Amygdala (tissue), 56 donors: ENCODE results near the gene CD14.
"Not testable (repeated sequence)": the region's sequence is repeated elsewhere in the genome, so short reads cannot be mapped to it uniquely, and the experiment has no call there.

Experiments
- DNase-seq, 56 donors: peaks; one replicate each; lab custom pipeline; 2025; lab: John Stamatoyannopoulos, UW

CD14 gene

DNA sequence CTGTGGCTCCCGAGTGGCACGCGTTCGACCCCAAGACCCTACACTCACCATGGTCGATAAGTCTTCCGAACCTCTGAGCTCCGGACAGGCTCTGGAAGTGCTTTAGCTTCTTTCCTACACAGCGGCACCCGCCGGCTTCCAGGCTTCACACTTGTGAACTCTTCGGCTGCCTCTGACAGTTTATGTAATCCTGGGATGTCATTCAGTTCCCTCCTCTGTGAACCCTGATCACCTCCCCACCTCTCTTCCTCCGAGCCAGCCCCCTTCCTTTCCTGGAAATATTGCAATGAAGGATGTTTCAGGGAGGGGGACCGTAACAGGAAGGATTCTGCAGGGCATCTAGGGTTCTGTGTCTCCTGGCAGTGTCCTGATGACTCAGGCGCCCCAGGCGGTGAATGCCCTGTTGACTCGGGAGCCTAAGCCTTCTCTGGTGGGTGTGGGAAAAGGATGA is at the start of gene CD14:
TSS of gene CD14 (minus strand) at position 155 of the 451 bp plus-strand sequence. CDS start at position 51, 104 bp downstream.
- DNase-seq = peak in 10 of 56 donors; percentile 10 to 53 (median 36)

DNA sequence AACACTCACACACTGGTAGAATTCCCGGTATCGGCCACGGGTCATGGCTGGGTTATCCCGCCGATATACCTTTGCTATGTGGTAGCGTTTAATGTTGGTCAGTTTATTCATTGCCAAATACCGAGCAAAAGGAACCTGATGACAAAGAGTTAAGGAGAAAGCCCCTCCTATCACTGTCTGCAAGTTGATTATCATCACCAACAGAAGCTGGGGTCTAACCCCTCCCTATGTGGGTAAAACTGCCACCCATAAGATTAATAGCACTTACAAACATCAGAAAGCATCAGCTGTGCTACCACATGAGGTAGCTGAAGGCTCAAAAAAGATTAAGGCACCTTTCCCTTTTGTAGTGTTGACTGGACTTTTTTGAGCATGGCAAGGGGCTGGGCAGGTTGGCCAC is 46.0 kb upstream of the CD14 start:
- DNase-seq = no peak

DNA sequence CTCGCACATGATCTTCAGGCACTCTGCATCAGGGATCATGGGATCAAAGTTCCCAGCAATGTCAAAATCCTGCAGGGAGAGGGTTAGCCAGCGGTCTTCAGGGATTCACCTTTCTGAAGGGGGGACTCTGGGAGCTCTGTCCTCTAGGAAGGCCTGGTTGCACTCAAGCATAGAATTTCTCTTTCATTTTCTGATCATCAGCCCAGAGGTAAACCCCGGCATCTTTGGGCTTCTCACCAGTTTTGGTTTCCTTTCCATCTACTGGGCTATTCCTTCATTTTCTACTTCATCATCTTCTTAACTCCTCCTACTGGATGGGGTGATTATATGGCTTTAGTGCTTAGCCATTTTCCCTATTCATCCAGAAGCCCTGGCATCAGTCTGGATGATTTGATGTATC is 45.0 kb upstream of the CD14 start:
- DNase-seq = no peak

- no peak for DNase-seq
Observed at GRCh38 chr5:140674629-140675028, 41.7 kb upstream of the CD14 start.

DNA sequence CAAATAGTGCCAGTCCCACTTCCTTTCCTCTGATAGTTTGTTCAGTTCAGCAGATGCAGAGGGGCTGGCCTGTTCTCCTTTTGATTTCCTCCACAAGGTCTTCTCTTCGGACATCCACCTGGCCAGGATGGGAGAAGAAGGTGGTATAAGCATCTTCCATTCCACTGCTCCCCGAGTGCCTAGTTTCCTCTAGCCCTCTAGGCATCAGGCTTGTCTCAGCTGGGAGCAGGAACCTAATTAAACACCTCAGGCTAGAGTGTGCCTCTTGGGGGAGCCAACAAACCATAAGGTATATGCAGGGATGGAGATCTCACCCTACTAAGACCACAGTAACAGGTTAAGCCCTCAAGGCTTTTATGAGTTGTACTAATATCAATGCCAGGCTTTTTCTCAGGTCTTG is 41.2 kb upstream of the CD14 start:
- DNase-seq = no peak

DNA sequence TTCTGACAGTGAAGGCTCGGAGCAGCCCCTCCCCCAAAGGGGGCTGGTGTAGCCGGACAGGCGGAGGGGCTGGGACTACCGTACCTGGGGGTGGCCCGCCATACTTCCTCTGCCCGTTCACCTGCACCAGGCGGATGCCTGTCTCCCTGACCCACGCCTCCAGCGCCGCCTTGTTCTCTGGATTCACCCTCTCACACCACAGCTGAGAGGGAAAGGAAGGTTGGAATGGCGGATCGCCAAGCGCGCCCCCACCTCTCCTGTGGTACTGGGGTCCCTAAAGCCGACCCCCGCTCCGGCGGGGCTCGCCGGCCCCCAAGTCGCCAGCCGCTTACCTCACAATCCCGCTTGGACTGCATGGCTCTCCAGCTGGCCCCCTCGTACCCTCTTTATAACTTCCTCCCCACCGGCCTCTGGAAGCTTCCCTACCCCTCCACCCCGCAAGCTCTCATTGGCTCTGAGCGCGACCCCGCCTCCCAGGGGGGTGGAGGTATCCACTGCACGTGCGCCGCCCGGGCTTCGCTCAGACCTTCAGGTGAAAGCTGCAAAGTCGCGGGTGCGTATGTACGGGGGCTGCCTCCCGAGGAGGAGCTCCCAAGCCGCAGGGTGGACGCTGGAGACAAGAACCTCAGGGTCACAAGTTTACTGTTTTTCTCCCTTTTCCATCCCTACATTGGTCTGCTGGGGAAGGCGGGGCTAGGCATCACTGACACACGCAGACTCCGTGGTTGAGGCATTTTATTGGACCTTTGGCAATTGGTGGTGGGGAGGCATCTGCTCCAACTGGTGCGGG is 40.4 kb upstream of the CD14 start, which contains the start of gene DND1:
TSS of gene DND1 (minus strand) at position 390 of the 790 bp plus-strand sequence. CDS start at position 356, 34 bp downstream.
- peak in 1 of 56 donors; percentile 9 for DNase-seq

DNA sequence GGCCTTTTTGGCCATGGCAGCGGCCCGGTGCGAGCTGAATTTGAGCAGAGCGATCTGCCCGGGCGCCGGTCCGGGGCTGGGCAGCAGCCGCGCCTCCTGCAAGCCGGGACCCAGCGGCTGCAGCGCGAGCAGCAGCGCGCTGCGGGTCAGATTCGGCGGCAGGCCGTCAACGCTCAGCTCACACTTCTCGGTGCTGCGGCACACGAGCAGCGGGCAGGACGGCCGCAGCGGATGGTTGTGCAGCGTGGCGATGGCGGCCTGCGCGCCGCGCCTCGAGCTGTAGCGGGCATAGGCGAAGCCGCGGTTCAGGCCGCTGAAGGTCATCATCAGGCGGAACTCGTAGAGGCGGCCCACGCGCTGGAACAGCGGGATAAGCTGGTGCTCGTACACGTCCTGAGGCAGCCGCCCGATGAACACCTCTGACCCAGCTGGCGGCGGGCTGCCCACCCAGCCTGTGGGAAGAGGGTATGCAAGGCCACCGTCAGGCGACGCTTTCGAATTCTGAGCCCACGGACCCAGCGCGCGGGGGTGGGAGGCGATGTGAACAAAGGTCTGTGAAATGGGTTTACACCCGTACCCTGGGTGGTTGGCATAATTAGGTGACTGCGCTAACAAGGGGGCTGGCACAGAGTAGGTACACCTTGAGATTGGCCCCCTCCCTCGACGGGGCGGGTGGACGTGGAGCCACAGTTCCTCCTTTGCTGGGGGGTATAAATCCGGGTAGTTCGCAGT is 39.6 kb upstream of the CD14 start:
- peak in 2 of 56 donors; percentile 7 to 12 for DNase-seq

GRCh38 chr5:140671472-140672125 is 38.6 kb upstream of the CD14 start:
- no peak for DNase-seq

DNA sequence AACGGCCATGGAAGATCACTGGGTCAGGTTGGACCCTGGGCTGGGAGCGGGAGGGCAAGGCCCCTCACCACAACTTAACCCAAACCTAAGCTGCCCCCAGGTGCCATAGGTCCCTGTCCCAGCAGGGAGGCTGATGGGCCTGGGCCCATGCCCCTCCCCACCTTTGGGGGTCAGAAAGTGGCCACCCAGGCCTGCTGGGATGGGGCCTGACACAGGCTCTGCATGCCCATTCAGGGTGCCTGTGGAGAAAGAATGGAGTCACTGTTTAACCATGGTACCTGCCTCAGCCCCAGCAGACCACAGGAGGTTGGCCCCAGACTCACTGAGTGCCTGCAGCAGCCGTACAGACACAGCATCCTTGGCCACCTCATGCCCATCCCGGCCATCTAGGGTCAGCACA is 38.1 kb upstream of the CD14 start:
- DNase-seq = not testable (repeated sequence)

- peak; percentile 64 to 97 (median 91) for DNase-seq
Observed at GRCh38 chr5:140664359-140665119, 31.6 kb upstream of the CD14 start, which contains the start of gene WDR55. Gene WDR55 (plus strand): TSS chr5:140664904. CDS start chr5:140664913, 9 bp downstream.

- DNase-seq = peak in 2 of 56 donors; percentile 37 to 45
Observed at GRCh38 chr5:140664030-140664358, 31.0 kb upstream of the CD14 start.

DNA sequence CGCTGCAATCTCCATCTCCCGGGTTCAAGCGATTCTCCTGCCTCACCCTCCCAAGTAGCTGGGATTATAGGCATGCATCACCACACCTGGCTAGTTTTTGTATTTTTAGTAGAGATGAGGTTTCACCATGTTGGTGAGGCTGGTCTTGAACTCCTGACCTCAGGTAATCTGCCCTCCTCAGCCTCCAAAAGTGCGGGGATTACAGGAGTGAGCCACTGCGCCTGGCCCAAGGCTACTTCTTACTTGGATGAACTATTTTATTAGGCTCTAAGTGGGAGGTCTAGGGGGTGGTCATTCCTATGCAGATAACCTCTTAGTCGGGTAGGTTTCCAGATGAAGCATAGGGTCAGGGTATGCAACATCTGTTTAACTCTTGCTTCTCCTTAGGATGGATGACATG is 27.4 kb upstream of the CD14 start:
- not testable (repeated sequence) for DNase-seq

- DNase-seq = no peak
Observed at GRCh38 chr5:140658870-140659269, 25.9 kb upstream of the CD14 start.

DNA sequence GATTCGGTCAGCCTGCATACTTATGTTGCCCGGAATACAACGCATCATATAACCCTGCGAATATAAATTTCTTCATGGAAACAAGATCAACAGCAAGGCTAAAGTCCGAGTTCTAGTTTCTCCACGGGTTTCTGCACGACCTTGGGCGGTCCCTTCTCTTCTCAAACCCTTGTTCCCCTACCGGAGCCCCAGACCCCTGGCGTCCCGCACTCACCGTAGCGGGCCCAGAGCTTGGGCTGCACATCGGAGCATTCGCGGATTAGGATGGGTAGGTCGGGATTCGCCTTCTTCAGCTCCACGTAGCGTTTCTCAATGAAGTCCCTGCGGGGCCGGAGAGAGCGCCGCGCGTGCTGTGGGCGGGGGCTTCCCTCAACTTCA is 14.1 kb upstream of the CD14 start:
- no peak for DNase-seq

DNA sequence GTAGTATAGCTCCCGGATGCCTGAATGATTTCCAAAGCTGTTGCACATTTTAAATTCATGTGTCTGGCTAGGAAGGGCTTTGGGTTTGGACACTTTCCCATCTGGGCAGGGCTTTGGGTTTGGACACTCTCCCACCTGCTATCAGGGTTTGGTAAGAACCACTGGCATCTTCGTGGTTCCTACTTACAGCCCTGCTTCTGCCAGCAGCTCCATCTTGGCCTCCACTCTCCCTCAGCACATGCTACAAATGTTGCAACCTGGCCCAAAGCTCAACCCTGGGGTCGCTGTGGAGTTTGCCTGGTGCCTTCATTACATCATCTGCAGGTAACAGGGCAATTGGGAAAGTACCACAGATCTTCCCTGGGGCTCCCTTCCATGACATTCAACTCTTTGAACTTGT is 9.7 kb upstream of the CD14 start:
- no peak for DNase-seq

DNA sequence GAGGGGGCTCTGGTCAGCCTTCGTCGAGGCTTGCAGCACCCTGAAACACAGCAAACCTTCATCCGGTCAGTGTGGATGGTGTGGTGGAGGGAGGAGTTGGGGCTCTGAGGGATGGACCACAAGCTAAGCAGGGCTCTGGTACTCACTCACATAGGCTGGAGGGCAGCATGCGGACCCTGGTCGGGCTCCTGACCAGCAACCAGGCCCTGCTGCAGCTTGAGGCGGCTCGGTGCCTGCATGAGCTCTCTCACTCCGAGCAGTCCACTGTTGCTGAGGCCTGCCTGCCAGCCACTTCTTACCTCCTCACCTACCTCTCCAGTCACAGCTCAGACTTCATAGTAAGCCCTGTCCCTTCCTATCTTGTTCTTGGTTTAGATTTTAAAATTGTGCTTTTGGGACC is 8.7 kb upstream of the CD14 start:
- DNase-seq = no peak

DNA sequence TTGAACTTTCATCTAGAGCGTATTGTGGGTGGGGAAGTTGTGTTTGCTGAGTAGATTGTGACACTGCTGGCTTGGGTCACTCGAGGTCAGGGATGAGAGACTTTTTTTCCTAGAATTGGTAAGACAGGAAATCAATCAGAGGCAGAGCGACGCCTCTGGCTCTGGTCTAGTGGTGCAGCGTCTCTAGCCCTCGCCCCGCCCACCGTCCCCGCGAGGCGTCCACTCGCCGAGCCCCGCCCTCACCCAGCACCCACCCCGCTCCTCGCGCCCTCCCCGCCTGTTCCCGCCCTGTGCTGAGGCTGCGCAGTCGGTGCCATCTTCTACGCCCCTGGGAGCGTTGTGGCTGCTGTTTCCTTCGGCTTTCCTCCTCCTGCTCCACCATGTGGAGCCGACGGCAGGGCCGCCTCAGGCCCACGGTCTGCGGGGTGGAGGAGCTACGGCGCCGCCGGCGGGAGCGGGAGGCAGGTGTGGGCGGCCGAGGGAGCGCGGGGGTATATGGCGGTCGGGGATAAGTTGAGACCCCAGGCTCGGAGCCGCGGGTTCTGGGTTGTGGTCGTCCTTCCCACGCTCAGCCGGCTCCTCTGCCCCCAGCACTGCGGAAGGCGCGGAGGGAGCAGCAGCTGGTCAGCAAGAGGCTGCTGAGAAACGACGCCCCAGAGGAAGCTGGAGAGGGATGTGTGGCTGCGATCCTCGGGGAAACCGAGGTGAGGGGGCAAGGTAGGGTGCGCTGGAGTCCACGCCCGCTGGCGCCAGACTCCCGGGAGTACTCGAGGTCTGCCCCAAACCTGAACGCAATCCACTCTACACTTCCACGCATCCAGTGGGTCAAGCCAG is 6.4 kb upstream of the CD14 start, which contains the start of gene TMCO6:
TSS of gene TMCO6 (plus strand) at position 304 of the 834 bp plus-strand sequence. CDS start at position 381, 77 bp downstream.
- DNase-seq = peak; percentile 48 to 98 (median 93)

DNA sequence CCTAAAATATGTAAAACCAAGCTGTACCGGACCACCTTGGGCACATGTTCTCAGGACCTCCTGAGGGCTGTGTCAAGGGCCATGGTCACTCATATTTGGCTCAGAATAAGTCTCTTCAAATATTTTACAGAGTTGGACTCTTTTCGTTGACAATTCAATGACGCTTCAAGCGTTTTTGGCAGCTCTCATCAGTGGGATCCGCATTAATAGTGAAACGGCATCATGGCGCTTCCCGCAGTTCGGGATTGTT is 5.8 kb upstream of the CD14 start:
- DNase-seq = not testable (repeated sequence)

GRCh38 chr5:140637371-140638100 is 4.6 kb upstream of the CD14 start:
- no peak for DNase-seq
